ENCODE results near the gene IGFBPL1. TPM values are rescaled to one million over a fixed set of nuclear protein-coding genes. Genes with fewer than 3 reads are reported as not detected.

IGFBPL1 gene
- total and polyA plus RNA-seq, 4 donors, result 0.08 TPM; not detected in 3

- Histone ChIP-seq H3K9me3 (ENCODE audit: control insufficient read depth in 4 of 4, low read length in 3 of 4) (no peaks in the 10 kb centered on the region), H3K4me3 (ENCODE audit: low read depth in 1 of 3, low read length in 3 of 3) (no peak overlapping the region), H3K4me1 (ENCODE audit: control insufficient read depth in 4 of 4, insufficient read depth in 4 of 4, low read length in 3 of 4) (no peaks in the 10 kb centered on the region), H3K9ac (ENCODE audit: low read depth in 1 of 2, low read length in 2 of 2) (no peak overlapping the region), H3K27me3 (ENCODE audit: control insufficient read depth in 4 of 4, insufficient read depth in 4 of 4, low read length in 3 of 4) (no peaks in the 10 kb centered on the region), H3K36me3 (ENCODE audit: control insufficient read depth in 4 of 4, insufficient read depth in 3 of 4, low read depth in 1 of 4, low read length in 3 of 4) (no peaks in the 10 kb centered on the region), H3K27ac (ENCODE audit: low read depth in 1 of 2, low read length in 2 of 2) (no peak overlapping the region)
- TF ChIP-seq ZBTB33 (IDR thresholded peaks at IDR 0.05) (no peak), JUND (IDR thresholded peaks at IDR 0.05) (no peak), ATF3 (IDR thresholded peaks at IDR 0.05) (no peak), CTCF (IDR thresholded peaks at IDR 0.05; ENCODE audit: low read depth, low read length, missing input control) (no peak), YY1 (IDR thresholded peaks at IDR 0.05) (no peak), TAF1 (conservative IDR thresholded peaks at IDR 0.05) (no peak), RXRA (IDR thresholded peaks at IDR 0.05) (no peak), HNF4A (conservative IDR thresholded peaks at IDR 0.05) (no peak), RAD21 (IDR thresholded peaks at IDR 0.05) (no peak), EGR1 (IDR thresholded peaks at IDR 0.05; ENCODE audit: low read depth in 2 of 2) (no peak), FOXA1 (IDR thresholded peaks at IDR 0.05) (no peak), REST (IDR thresholded peaks at IDR 0.05) (no peak), GABPA (IDR thresholded peaks at IDR 0.05 in 1 of 2, conservative IDR thresholded peaks at IDR 0.05 in 1 of 2) (no peak), NR2F2 (IDR thresholded peaks at IDR 0.05) (no peak), HNF4G (IDR thresholded peaks at IDR 0.05) (no peak)
- 81% methylated on average over 2 of the region's 2 CpGs for WGBS
- DNase-seq (ENCODE audit: low spot score), result no peak
Measured at GRCh38 chr9:38368731-38369130, 55.5 kb downstream of the IGFBPL1 start.

GRCh38 chr9:38367898-38368297 is 56.4 kb downstream of the IGFBPL1 start:
- no peak for DNase-seq (ENCODE audit: low spot score)

More at GRCh38 chr9:38367898-38368297, 56.4 kb downstream of the IGFBPL1 start:
- H3K27ac ChIP-seq (ENCODE audit: low read depth in 1 of 2, low read length in 2 of 2), result no peak overlapping the region
- no peaks in the 10 kb centered on the region for H3K9me3 ChIP-seq (ENCODE audit: control insufficient read depth in 4 of 4, low read length in 3 of 4)
- peaks cover 0 to 6% (median 3%) of the 10 kb centered on the region in 4 donors for H3K4me1 ChIP-seq (ENCODE audit: control insufficient read depth in 4 of 4, insufficient read depth in 4 of 4, low read length in 3 of 4)
- no peak overlapping the region for H3K4me3 ChIP-seq (ENCODE audit: low read depth in 1 of 3, low read length in 3 of 3)
- H3K9ac ChIP-seq (ENCODE audit: low read depth in 1 of 2, low read length in 2 of 2), result no peak overlapping the region
- TF ChIP-seq TAF1 (conservative IDR thresholded peaks at IDR 0.05), result no peak
- TF ChIP-seq HNF4G (IDR thresholded peaks at IDR 0.05), result no peak
- no peak for TF ChIP-seq NR2F2 (IDR thresholded peaks at IDR 0.05)
- no peak for TF ChIP-seq REST (IDR thresholded peaks at IDR 0.05)
- no peak for TF ChIP-seq FOXA1 (IDR thresholded peaks at IDR 0.05)
- TF ChIP-seq RXRA (IDR thresholded peaks at IDR 0.05), result no peak
- TF ChIP-seq SP1 (IDR thresholded peaks at IDR 0.05), result no peak
- no peak for TF ChIP-seq EGR1 (IDR thresholded peaks at IDR 0.05; ENCODE audit: low read depth in 2 of 2)
- TF ChIP-seq, protein P1, sequence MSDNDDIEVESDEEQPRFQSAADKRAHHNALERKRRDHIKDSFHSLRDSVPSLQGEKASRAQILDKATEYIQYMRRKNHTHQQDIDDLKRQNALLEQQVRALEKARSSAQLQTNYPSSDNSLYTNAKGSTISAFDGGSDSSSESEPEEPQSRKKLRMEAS (IDR thresholded peaks at IDR 0.05), result no peak
- TF ChIP-seq CTCF (IDR thresholded peaks at IDR 0.05; ENCODE audit: low read depth, low read length, missing input control), result no peak
- TF ChIP-seq RAD21 (IDR thresholded peaks at IDR 0.05), result no peak
- TF ChIP-seq GABPA (IDR thresholded peaks at IDR 0.05 in 1 of 2, conservative IDR thresholded peaks at IDR 0.05 in 1 of 2), result no peak
- no peak for TF ChIP-seq HNF4A (conservative IDR thresholded peaks at IDR 0.05)
- no peaks in the 10 kb centered on the region for H3K36me3 ChIP-seq (ENCODE audit: control insufficient read depth in 4 of 4, insufficient read depth in 3 of 4, low read depth in 1 of 4, low read length in 3 of 4)
- no peaks in the 10 kb centered on the region for H3K27me3 ChIP-seq (ENCODE audit: control insufficient read depth in 4 of 4, insufficient read depth in 4 of 4, low read length in 3 of 4)

Data from liver (tissue), 9 donors.